GM12891 (cell line): Measurements from ENCODE around the gene FAM13B.

ENCODE experiments used
- POLR2A ChIP-seq: IDR thresholded peaks from 2 replicates; pipeline ENCODE4 v1.6.1; 2011; ENCODE audit warnings: low read depth, low read length, control low read depth
- POLR2AphosphoS5 ChIP-seq: IDR thresholded peaks from 2 replicates; pipeline ENCODE4 v1.6.1; 2011; ENCODE audit warnings: low read depth, low read length, control low read depth

DNA sequence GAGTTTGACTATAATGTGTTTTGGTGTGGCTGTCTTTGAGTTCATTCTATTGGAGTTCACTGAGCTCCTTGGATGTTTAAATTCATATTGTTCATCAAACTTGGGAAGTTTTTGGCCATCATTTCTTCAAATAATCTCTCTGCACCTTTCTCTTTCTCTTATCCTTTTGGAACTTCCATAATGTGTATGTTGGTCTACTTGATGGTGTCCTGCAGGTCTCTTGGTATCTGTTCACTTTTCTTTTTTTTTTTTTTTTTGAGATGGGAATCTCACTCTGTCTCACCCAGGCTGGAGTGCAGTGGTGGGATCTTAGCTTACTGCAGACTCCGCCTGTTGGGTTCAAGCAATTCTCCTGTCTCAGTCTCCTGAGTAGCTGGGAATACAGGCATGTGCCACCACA, 116.0 kb downstream of the FAM13B start:
- no peak for TF ChIP-seq POLR2A
- no peak for TF ChIP-seq POLR2AphosphoS5
